ENCODE results near the gene TTLL11. TPM values are rescaled to one million over a fixed set of nuclear protein-coding genes. Genes with fewer than 3 reads are reported as not detected.

Gene TTLL11
- total RNA-seq, 4 donors from 2014 or later: 9.1 to 47.4 (median 11.3) TPM

- WGBS, 2 donors (ENCODE audit: low coverage in 1 of 2): 89% methylated on average over 22 of the region's 23 CpGs; no CpG with 5 or more reads in 1 of the 2 donors
- DNase-seq: no peak
- H3K9me3 ChIP-seq: no peaks in the 10 kb centered on the region
- H3K27me3 ChIP-seq: no peaks in the 10 kb centered on the region
- intact Hi-C loops (cut with DNase I; ENCODE audit: low total_unique reads): no loop called here
- H3K27ac ChIP-seq: no peak overlapping the region
- H3K4me3 ChIP-seq: no peak overlapping the region
- H3K36me3 ChIP-seq: peaks cover 0 to 58% (median 23%) of the 10 kb centered on the region in 4 donors
- TF ChIP-seq EP300 (IDR thresholded peaks at IDR 0.05; ENCODE audit: low read depth) (no peak), CTCF (IDR thresholded peaks at IDR 0.05) (no peak), POLR2AphosphoS5 (IDR thresholded peaks at IDR 0.05) (no peak), POLR2A (IDR thresholded peaks at IDR 0.05) (no peak)
- H3K4me1 ChIP-seq: peaks cover 0 to 13% (median 0%) of the 10 kb centered on the region in 4 donors
- in situ Hi-C loops (cut with MboI; ENCODE audit: low pct_ligation_motif_present in 1 of 4, low pct_unique_long_range_greater_than_20kb in 1 of 4, low sequenced_read_pairs in 3 of 4): no loop called here
Measured at GRCh38 chr9:121776001-121776738, 316.9 kb downstream of the TTLL11 start.

DNA sequence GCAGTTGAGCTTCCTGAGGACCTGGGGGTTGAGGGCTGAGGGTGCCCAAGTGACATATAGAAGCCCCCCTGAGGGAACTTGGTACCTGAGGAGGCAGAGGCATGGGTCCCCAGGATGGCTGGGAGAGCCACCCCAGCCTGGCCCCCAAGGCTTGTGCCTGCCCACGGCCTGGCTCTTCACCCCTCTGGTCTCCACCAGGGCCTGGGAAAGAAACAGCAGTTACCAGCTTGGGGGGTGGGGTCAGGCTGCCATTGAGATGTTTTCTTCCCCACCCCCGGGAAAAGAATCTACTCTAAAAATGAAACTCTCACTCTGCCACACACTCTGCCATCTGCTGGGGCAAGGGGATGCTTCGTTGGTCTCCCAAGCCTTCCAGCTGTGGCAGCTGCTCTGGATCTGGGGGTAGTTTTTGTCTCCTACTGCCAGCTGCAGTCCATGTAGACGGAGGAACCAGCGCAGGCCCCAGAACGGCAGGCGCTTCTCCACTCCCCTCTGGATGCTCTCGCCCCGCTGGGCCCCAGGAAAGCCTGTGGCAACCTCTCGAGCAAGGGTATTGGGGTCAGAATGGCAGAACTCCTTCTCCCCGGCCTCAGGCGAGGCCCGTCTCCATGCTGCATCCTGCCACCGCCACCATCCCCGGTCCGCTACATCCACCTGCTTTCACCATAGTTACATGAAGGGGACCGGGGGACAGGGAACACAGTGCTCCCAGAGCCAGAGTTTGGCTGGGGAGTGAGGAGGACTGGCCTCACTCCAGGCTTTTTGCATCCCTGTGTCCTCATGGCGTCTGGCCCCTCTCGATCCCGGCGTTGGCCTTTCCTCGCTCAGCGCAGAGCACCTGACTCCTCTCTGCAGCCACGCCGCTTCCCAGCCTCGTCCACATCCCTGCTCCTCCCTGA is 318.1 kb downstream of the TTLL11 start:
- H3K36me3 ChIP-seq: peaks cover 0 to 64% (median 23%) of the 10 kb centered on the region in 4 donors
- no peak for DNase-seq

DNA sequence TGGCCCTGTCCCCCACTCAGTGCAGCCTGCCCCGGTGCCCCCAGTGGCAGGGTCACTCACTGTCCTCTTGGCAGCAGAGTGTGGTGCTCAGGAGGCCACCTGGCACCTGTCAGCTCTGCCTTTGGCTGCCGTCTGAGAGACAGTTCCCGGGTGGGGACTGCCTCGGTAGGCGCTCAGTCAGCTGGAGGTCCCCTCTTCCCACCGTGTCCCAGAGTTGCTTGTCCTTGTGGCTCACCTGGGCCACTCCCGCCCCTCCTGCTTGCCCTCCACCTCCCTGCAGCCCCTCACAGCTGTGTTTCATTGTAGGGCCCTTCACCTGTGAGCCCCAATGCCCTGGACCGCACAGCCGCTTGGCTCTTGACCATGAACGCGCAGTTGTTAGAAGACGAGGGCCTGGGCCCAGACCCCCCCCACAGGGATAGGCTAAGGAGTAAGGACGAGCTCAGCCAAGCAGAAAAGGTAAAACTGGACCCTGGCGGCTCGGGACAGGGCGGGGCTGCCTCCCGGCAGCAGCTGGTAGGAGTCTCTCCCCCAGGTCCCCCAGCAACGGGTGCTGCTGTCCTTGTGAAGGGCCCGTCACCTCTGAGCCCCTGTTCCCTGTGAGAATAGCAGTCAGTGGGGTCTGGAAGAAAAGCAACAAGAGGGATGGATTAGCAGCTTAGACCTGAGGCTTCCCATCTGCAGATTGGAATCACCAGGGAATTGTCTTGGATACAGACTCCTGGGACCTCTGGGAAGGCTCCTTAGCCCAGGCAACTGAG is 319.0 kb downstream of the TTLL11 start:
- 80% methylated on average over 18 of the region's 19 CpGs; no CpG with 5 or more reads in 1 of the 2 donors for WGBS, 2 donors (ENCODE audit: low coverage in 1 of 2)

More for the DNA sequence above, 318.1 kb downstream of the TTLL11 start:
- Histone ChIP-seq H3K9me3 (no peaks in the 10 kb centered on the region), H3K4me3 (no peak overlapping the region), H3K27ac (no peak overlapping the region), H3K27me3 (no peaks in the 10 kb centered on the region), H3K4me1 (peaks cover 0 to 13% (median 0%) of the 10 kb centered on the region in 4 donors)
- TF ChIP-seq EP300 (IDR thresholded peaks at IDR 0.05; ENCODE audit: low read depth) (no peak), CTCF (IDR thresholded peaks at IDR 0.05) (no peak), POLR2AphosphoS5 (IDR thresholded peaks at IDR 0.05) (no peak), POLR2A (IDR thresholded peaks at IDR 0.05) (no peak)
- WGBS, 2 donors (ENCODE audit: low coverage in 1 of 2): 89 to 92% methylated on average over 5 to 25 of the region's 26 CpGs
- intact Hi-C loops (cut with DNase I; ENCODE audit: low total_unique reads) (no loop called here), in situ Hi-C loops (cut with MboI; ENCODE audit: low pct_ligation_motif_present in 1 of 4, low pct_unique_long_range_greater_than_20kb in 1 of 4, low sequenced_read_pairs in 3 of 4) (no loop called here)

More for the DNA sequence above, 319.0 kb downstream of the TTLL11 start:
- in situ Hi-C loops (cut with MboI; ENCODE audit: low pct_ligation_motif_present in 1 of 4, low pct_unique_long_range_greater_than_20kb in 1 of 4, low sequenced_read_pairs in 3 of 4) (no loop called here), intact Hi-C loops (cut with DNase I; ENCODE audit: low total_unique reads) (no loop called here)
- no peak for TF ChIP-seq CTCF (IDR thresholded peaks at IDR 0.05)
- no peak for TF ChIP-seq POLR2A (IDR thresholded peaks at IDR 0.05)
- no peak for TF ChIP-seq EP300 (IDR thresholded peaks at IDR 0.05; ENCODE audit: low read depth)
- no peak for TF ChIP-seq POLR2AphosphoS5 (IDR thresholded peaks at IDR 0.05)
- DNase-seq: no peak
- Histone ChIP-seq H3K9me3 (no peaks in the 10 kb centered on the region), H3K4me3 (no peak overlapping the region), H3K27me3 (no peaks in the 10 kb centered on the region), H3K36me3 (peaks cover 0 to 64% (median 27%) of the 10 kb centered on the region in 4 donors), H3K27ac (no peak overlapping the region), H3K4me1 (peaks cover 0 to 6% (median 0%) of the 10 kb centered on the region in 4 donors)

Data from transverse colon (tissue), 4 donors.